GM12878 (cell line): ENCODE data around the gene ITGA11. TPM values are rescaled to one million over a fixed set of nuclear protein-coding genes. Genes with fewer than 3 reads are reported as not detected.

ENCODE experiments used
- ATAC-seq: fragments of 200-7000 bp; cut with Tn5 transposase; 3 replicates; pipeline ENCODE4 v1.9.1; 2020; ENCODE audit warnings: mild to moderate bottlenecking, moderate library complexity
- BruUV-seq: library from RNA; stranded (reverse); fragments of 400-500 nt; replicated peaks from 2 replicates; lab custom pipeline; 2021; lab: Mats Ljungman, UMichigan
- CTCF ChIA-PET: fragments of 300-600 bp; sonication (Branson Sonifier 250); formaldehyde crosslinking; extraction: SDS; loops from one replicate; lab custom pipeline; 2021; ENCODE audit warnings: inconsistent platforms; lab: Yijun Ruan, JAX
- POLR2A ChIA-PET: fragments of 350-600 bp; formaldehyde crosslinking; extraction: SDS; loops from one replicate; lab custom pipeline; 2021; ENCODE audit warnings: inconsistent platforms; lab: Charles Lee
- RAD21 ChIA-PET: fragments of 300-600 bp; sonication (Branson Sonifier 250); formaldehyde crosslinking; loops from one replicate; lab custom pipeline; 2023; ENCODE audit warnings: antibody characterized with exemption; ENCODE audit not compliant: unreplicated experiment; lab: Charles Lee
- SMC1A ChIA-PET: fragments of 300-600 bp; sonication (Branson Sonifier 250); formaldehyde crosslinking; loops from one replicate; lab custom pipeline; 2023; ENCODE audit not compliant: unreplicated experiment, uncharacterized antibody; lab: Charles Lee
- DNase-seq: peaks from one replicate; pipeline ENCODE4 v3.0.0-alpha.2; 2011; ENCODE audit warnings: low read depth, low spot score
- FAIRE-seq: peaks from 3 replicates; lab custom pipeline; 2011; peaks lifted over from hg19 to GRCh38; lab: Jason Lieb, UNC
- H2AFZ ChIP-seq: 2 replicates; pipeline ENCODE4 v1.6.0; 2011; ENCODE audit warnings: low read depth, low read length, control low read depth; ENCODE audit not compliant: control insufficient read depth
- H3K27ac ChIP-seq: 2 replicates; pipeline ENCODE4 v1.5.1; 2011; ENCODE audit warnings: control low read depth; ENCODE audit not compliant: control insufficient read depth, insufficient read depth
- H3K27me3 ChIP-seq, 2 experiments: replicated peaks in 1 of 2; 2 replicates each; pipeline versions ENCODE4 v1.6.0 to v1.6.1; 2011; ENCODE audit warnings: low read length in 1 of 2; ENCODE audit not compliant: control insufficient read depth in 2 of 2, insufficient read depth in 2 of 2
- H3K36me3 ChIP-seq, 2 experiments: 2 replicates each; pipeline ENCODE4 v1.5.1; 2011; ENCODE audit warnings: low read length in 1 of 2; ENCODE audit not compliant: control insufficient read depth in 2 of 2, insufficient read depth in 2 of 2
- H3K4me1 ChIP-seq: 2 replicates; pipeline ENCODE4 v1.6.1; 2011; ENCODE audit warnings: mild to moderate bottlenecking, low read length, moderate library complexity, mixed read lengths; ENCODE audit not compliant: control insufficient read depth, insufficient read depth
- H3K4me2 ChIP-seq: 2 replicates; pipeline ENCODE4 v1.6.0; 2011; ENCODE audit warnings: control low read depth; ENCODE audit not compliant: control insufficient read depth, insufficient read depth
- H3K4me3 ChIP-seq: fragments of 200-600 bp; sonication (generic); 2 replicates; pipeline ENCODE4 v1.5.1; 2016
- H3K79me2 ChIP-seq: 2 replicates; pipeline ENCODE4 v1.6.0; 2011; ENCODE audit warnings: low read length; ENCODE audit not compliant: control insufficient read depth, insufficient read depth
- H3K9ac ChIP-seq: 2 replicates; pipeline ENCODE4 v1.8.0; 2011; ENCODE audit warnings: low read length, control low read depth, mixed read lengths; ENCODE audit not compliant: control insufficient read depth, insufficient read depth
- H3K9me3 ChIP-seq: replicated peaks from 3 replicates; pipeline ENCODE4 v1.5.1; 2011; ENCODE audit warnings: mild to moderate bottlenecking, low read length; ENCODE audit not compliant: control insufficient read depth, insufficient read depth
- H4K20me1 ChIP-seq: 2 replicates; pipeline ENCODE4 v1.6.0; 2011; ENCODE audit not compliant: control insufficient read depth, insufficient read depth
- E2F8 ChIP-seq: fragments of 450-650 bp; IDR thresholded peaks from 2 replicates; pipeline ENCODE4 v1.6.1; 2018; ENCODE audit warnings: mild to moderate bottlenecking, low read depth, moderate library complexity; ENCODE audit not compliant: partially characterized antibody
- USF2 ChIP-seq: IDR thresholded peaks from 2 replicates; pipeline ENCODE4 v1.6.1; 2011; ENCODE audit warnings: low read depth, low read length, improper control_type of control experiment, borderline replicate concordance
- WGBS: methylation state at CpG from one replicate; pipeline ENCODE4 v1.1.6; 2016; ENCODE audit warnings: low lambda C conversion rate; ENCODE audit not compliant: insufficient replicate concordance, insufficient coverage; ENCODE audit errors: missing lambda C conversion rate; 5-methylcytosine and 5-hydroxymethylcytosine counted together
- in situ Hi-C: fragments of 300-500 bp; cut with MboI; formaldehyde crosslinking; loops from 9 replicates; pipeline ENCODE4 v1.14.3; 2018; ENCODE audit warnings: mixed read lengths
- intact Hi-C: fragments of 100-400 bp; cut with micrococcal nuclease; formaldehyde crosslinking; loops from one replicate; pipeline ENCODE4 v1.14.2; 2022; ENCODE audit not compliant: unreplicated experiment
- polyA plus RNA-seq, 11 experiments: library from polyadenylated mRNA; depleted of rRNA in 4 of 11; unstranded in 6 of 11; stranded (reverse) in 5 of 11; fragments of >200 nt; fragmentation: Nextera tagmentation in 4 of 11; fragmentation: Illumina TruSeq in 1 of 11; extraction: Ambion mirVana in 4 of 11; extraction: Trizol in 1 of 11; gene quantifications; 1 replicate in 1 of 11; 2 replicates in 10 of 11; pipeline versions ENCODE4 v1.2.1 to v1.2.3, GENCODE V29; 2011 to 2016; ENCODE audit warnings: inconsistent platforms in 2 of 11, missing spikeins in 2 of 11, low read depth in 1 of 11
- total RNA-seq, 4 experiments: library from RNA; depleted of rRNA in 3 of 4; stranded (reverse); fragments of >200 nt in 3 of 4; fragmentation: Illumina TruSeq in 1 of 4; extraction: Trizol in 1 of 4; gene quantifications; 2 replicates each; pipeline versions ENCODE4 v1.2.1 to v1.2.3, GENCODE V29; 2013 to 2021

The ITGA11 gene
- total and polyA plus RNA-seq, 10 of the 15 experiments (the other 5 are each of a cell fraction or from before 2014, with no cell fraction given) = under 0.01 to 0.36 (median 0.13) TPM; not detected in 1

- TF ChIP-seq USF2 = no peak
Observed at GRCh38 chr15:68375716-68376220, 56.2 kb downstream of the ITGA11 start (continued).

GRCh38 chr15:68375191-68375631, 56.8 kb downstream of the ITGA11 start:
- CTCF ChIA-PET = no interaction called here

More at GRCh38 chr15:68375191-68375631, 56.8 kb downstream of the ITGA11 start:
- H3K79me2 ChIP-seq = no peaks in the 10 kb centered on the region
- H3K9ac ChIP-seq = no peak overlapping the region
- H3K27me3 ChIP-seq = no peaks in the 10 kb centered on the region; a peak in 1 of 4 replicates
- ChIA-PET SMC1A (no interaction called here), RAD21 (no interaction called here), POLR2A (interaction anchor here (0.6 kb wide), 1 partner anchor 1784 kb away, joined by 3 read pairs; no protein-coding TSS in a partner anchor)
- no peaks in the 10 kb centered on the region for H3K36me3 ChIP-seq
- 21% methylated on average over 5 of the region's 5 CpGs for WGBS
- FAIRE-seq (no peak), ATAC-seq (no peak), DNase-seq (no peak)
- no peak overlapping the region for H3K4me3 ChIP-seq
- no peaks in the 10 kb centered on the region for H4K20me1 ChIP-seq
- in situ Hi-C loops = no loop called here
- intact Hi-C loops = no loop called here
- H2AFZ ChIP-seq = no peak overlapping the region
- no peak for TF ChIP-seq E2F8
- no peak overlapping the region for H3K4me2 ChIP-seq
- no TSS peak for BruUV-seq
- no peaks in the 10 kb centered on the region for H3K4me1 ChIP-seq
- no peak overlapping the region for H3K27ac ChIP-seq
- no peaks in the 10 kb centered on the region for H3K9me3 ChIP-seq
